Measurements from ENCODE around the gene ELP6.

The ELP6 gene

GRCh38 chr3:47540281-47540680 lies 26.8 kb upstream of the ELP6 start:
- Histone ChIP-seq H3K27me3 (ENCODE audit: insufficient read depth, insufficient read length) (no peaks in the 10 kb centered on the region), H3K4me3 (ENCODE audit: insufficient read length, low read depth) (no peak overlapping the region), H3K4me1 (ENCODE audit: insufficient read depth, insufficient read length) (no peaks in the 10 kb centered on the region), H3K9ac (ENCODE audit: insufficient read length, low read depth) (no peak overlapping the region), H3K9me3 (ENCODE audit: insufficient read depth, low read length) (no peaks in the 10 kb centered on the region), H3K36me3 (ENCODE audit: insufficient read depth, insufficient read length, low read length) (no peaks in the 10 kb centered on the region)
- DNase-seq (ENCODE audit: low read depth, low spot score), result no peak
- TF ChIP-seq ZNF274 (IDR thresholded peaks at IDR 0.05; ENCODE audit: low read depth, low read length) (no peak), YY1 (IDR thresholded peaks at IDR 0.05; ENCODE audit: insufficient read depth, insufficient read length) (no peak), SUZ12 (IDR thresholded peaks at IDR 0.05; ENCODE audit: extremely low read depth, insufficient read depth, insufficient read length) (no peak)

DNA sequence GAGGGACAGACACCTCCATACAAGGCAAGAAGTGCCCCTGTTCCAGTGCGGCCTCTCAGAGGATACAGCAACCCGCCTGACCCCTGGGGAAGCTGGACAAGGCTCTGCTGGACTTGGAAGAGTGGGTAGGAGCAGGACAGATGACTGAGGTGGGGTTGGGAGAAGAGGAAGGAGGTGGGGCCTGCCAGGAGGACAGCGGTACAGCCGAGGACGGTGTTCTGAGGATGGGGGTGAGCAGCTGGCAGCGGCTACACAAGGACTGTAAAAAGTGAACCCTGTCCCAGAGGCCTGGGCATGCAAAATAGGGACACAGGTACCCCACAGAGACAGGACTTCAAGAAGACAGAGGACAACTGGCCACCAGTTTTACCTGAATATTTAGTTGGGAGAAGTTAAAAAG lies 23.5 kb upstream of the ELP6 start:
- H3K27me3 ChIP-seq (ENCODE audit: insufficient read depth, insufficient read length), result no peaks in the 10 kb centered on the region
- DNase-seq (ENCODE audit: low read depth, low spot score), result no peak
- H3K9ac ChIP-seq (ENCODE audit: insufficient read length, low read depth), result no peak overlapping the region
- TF ChIP-seq ZNF274 (IDR thresholded peaks at IDR 0.05; ENCODE audit: low read depth, low read length), result no peak
- no peak for TF ChIP-seq YY1 (IDR thresholded peaks at IDR 0.05; ENCODE audit: insufficient read depth, insufficient read length)
- TF ChIP-seq SUZ12 (IDR thresholded peaks at IDR 0.05; ENCODE audit: extremely low read depth, insufficient read depth, insufficient read length), result no peak
- H3K9me3 ChIP-seq (ENCODE audit: insufficient read depth, low read length), result no peaks in the 10 kb centered on the region
- no peak overlapping the region for H3K4me3 ChIP-seq (ENCODE audit: insufficient read length, low read depth)
- no peaks in the 10 kb centered on the region for H3K36me3 ChIP-seq (ENCODE audit: insufficient read depth, insufficient read length, low read length)
- no peaks in the 10 kb centered on the region for H3K4me1 ChIP-seq (ENCODE audit: insufficient read depth, insufficient read length)

- TF ChIP-seq SUZ12 (IDR thresholded peaks at IDR 0.05; ENCODE audit: extremely low read depth, insufficient read depth, insufficient read length) (no peak), YY1 (IDR thresholded peaks at IDR 0.05; ENCODE audit: insufficient read depth, insufficient read length) (no peak), ZNF274 (IDR thresholded peaks at IDR 0.05; ENCODE audit: low read depth, low read length) (no peak)
- Histone ChIP-seq H3K4me3 (ENCODE audit: insufficient read length, low read depth) (no peak overlapping the region), H3K9me3 (ENCODE audit: insufficient read depth, low read length) (no peaks in the 10 kb centered on the region), H3K36me3 (ENCODE audit: insufficient read depth, insufficient read length, low read length) (no peaks in the 10 kb centered on the region), H3K9ac (ENCODE audit: insufficient read length, low read depth) (no peak overlapping the region), H3K4me1 (ENCODE audit: insufficient read depth, insufficient read length) (no peaks in the 10 kb centered on the region), H3K27me3 (ENCODE audit: insufficient read depth, insufficient read length) (no peaks in the 10 kb centered on the region)
- no peak for DNase-seq (ENCODE audit: low read depth, low spot score)
Measured at GRCh38 chr3:47536221-47536891, 22.8 kb upstream of the ELP6 start.

GRCh38 chr3:47533996-47534454 lies 20.5 kb upstream of the ELP6 start:
- TF ChIP-seq ZNF274 (IDR thresholded peaks at IDR 0.05; ENCODE audit: low read depth, low read length), result no peak
- no peak for TF ChIP-seq SUZ12 (IDR thresholded peaks at IDR 0.05; ENCODE audit: extremely low read depth, insufficient read depth, insufficient read length)
- TF ChIP-seq YY1 (IDR thresholded peaks at IDR 0.05; ENCODE audit: insufficient read depth, insufficient read length), result no peak
- H3K4me1 ChIP-seq (ENCODE audit: insufficient read depth, insufficient read length), result no peaks in the 10 kb centered on the region
- H3K9ac ChIP-seq (ENCODE audit: insufficient read length, low read depth), result no peak overlapping the region
- no peaks in the 10 kb centered on the region for H3K36me3 ChIP-seq (ENCODE audit: insufficient read depth, insufficient read length, low read length)
- no peaks in the 10 kb centered on the region for H3K9me3 ChIP-seq (ENCODE audit: insufficient read depth, low read length)
- no peaks in the 10 kb centered on the region for H3K27me3 ChIP-seq (ENCODE audit: insufficient read depth, insufficient read length)
- no peak overlapping the region for H3K4me3 ChIP-seq (ENCODE audit: insufficient read length, low read depth)
- DNase-seq (ENCODE audit: low read depth, low spot score), result no peak

- Histone ChIP-seq H3K9ac (ENCODE audit: insufficient read length, low read depth) (no peak overlapping the region), H3K4me3 (ENCODE audit: insufficient read length, low read depth) (no peak overlapping the region), H3K9me3 (ENCODE audit: insufficient read depth, low read length) (no peaks in the 10 kb centered on the region), H3K4me1 (ENCODE audit: insufficient read depth, insufficient read length) (no peaks in the 10 kb centered on the region), H3K27me3 (ENCODE audit: insufficient read depth, insufficient read length) (no peaks in the 10 kb centered on the region), H3K36me3 (ENCODE audit: insufficient read depth, insufficient read length, low read length) (no peaks in the 10 kb centered on the region)
- TF ChIP-seq SUZ12 (IDR thresholded peaks at IDR 0.05; ENCODE audit: extremely low read depth, insufficient read depth, insufficient read length) (no peak), ZNF274 (IDR thresholded peaks at IDR 0.05; ENCODE audit: low read depth, low read length) (no peak), YY1 (IDR thresholded peaks at IDR 0.05; ENCODE audit: insufficient read depth, insufficient read length) (no peak)
- no peak for DNase-seq (ENCODE audit: low read depth, low spot score)
Measured at GRCh38 chr3:47533481-47533880, 20.0 kb upstream of the ELP6 start.

DNA sequence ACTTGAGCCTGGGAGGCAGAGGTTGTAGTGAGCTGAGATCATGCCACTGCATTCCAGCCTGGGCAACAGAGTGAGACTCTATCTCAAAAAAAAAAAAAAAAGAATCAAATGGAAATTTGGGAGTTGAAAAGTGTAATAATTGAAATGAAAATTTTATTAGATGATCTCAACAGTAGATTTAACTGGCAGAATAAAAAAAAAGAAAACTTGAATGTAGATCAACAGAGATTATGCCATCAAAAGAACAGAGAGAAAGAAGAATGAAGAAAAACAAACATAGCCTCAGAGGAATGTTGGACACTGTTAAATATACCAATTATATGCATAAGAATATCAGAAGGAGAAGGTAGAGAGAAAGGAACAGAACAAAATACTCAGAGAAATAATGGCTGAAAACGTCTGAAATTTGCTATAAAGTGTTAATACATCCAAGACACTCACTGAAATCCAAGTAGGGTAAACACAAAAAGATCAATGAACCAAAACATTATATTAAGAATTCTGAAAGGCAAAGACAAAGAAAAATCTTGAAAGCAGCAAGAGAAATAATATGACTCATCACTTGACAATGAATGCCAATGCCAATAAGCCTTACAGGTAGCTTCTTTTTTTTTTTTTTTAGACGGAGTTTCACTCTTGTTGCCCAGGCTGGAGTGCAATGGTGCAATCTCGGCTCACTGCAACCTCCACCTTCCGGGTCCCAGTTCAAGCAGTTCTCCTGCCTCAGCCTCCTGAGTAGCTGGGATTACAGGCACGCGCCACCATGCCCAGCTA lies 14.6 kb upstream of the ELP6 start:
- H3K9me3 ChIP-seq (ENCODE audit: insufficient read depth, low read length), result no peaks in the 10 kb centered on the region
- TF ChIP-seq YY1 (IDR thresholded peaks at IDR 0.05; ENCODE audit: insufficient read depth, insufficient read length) (no peak), ZNF274 (IDR thresholded peaks at IDR 0.05; ENCODE audit: low read depth, low read length) (no peak), SUZ12 (IDR thresholded peaks at IDR 0.05; ENCODE audit: extremely low read depth, insufficient read depth, insufficient read length) (no peak)
- H3K27me3 ChIP-seq (ENCODE audit: insufficient read depth, insufficient read length), result peaks cover 1% of the 10 kb centered on the region
- no peaks in the 10 kb centered on the region for H3K36me3 ChIP-seq (ENCODE audit: insufficient read depth, insufficient read length, low read length)
- no peak overlapping the region for H3K9ac ChIP-seq (ENCODE audit: insufficient read length, low read depth)
- DNase-seq (ENCODE audit: low read depth, low spot score), result no peak
- H3K4me3 ChIP-seq (ENCODE audit: insufficient read length, low read depth), result no peak overlapping the region
- H3K4me1 ChIP-seq (ENCODE audit: insufficient read depth, insufficient read length), result no peaks in the 10 kb centered on the region

DNA sequence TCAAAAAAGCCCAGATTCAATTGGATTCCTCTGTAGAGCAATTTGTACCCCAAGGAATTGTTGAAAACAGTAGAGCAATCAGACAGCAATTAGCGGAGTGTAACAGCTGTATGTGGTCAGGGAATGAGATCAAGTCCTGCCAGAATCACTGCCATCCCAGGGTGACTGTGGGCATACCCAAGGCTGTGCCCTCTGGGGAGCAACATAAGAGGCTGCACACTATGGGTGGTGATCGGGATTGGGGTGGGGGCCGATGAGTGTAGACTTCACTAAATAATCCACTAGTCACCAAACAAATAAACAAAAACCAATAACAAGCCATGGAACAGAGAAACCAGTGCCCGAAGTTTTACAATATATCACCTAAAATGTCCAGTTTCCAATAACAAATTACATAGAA lies 12.1 kb upstream of the ELP6 start:
- TF ChIP-seq YY1 (IDR thresholded peaks at IDR 0.05; ENCODE audit: insufficient read depth, insufficient read length), result no peak
- no peak for TF ChIP-seq ZNF274 (IDR thresholded peaks at IDR 0.05; ENCODE audit: low read depth, low read length)
- no peak for TF ChIP-seq SUZ12 (IDR thresholded peaks at IDR 0.05; ENCODE audit: extremely low read depth, insufficient read depth, insufficient read length)
- Histone ChIP-seq H3K27me3 (ENCODE audit: insufficient read depth, insufficient read length) (peaks cover 10% of the 10 kb centered on the region), H3K9ac (ENCODE audit: insufficient read length, low read depth) (no peak overlapping the region), H3K9me3 (ENCODE audit: insufficient read depth, low read length) (no peaks in the 10 kb centered on the region), H3K4me3 (ENCODE audit: insufficient read length, low read depth) (no peak overlapping the region), H3K4me1 (ENCODE audit: insufficient read depth, insufficient read length) (peaks cover 7% of the 10 kb centered on the region), H3K36me3 (ENCODE audit: insufficient read depth, insufficient read length, low read length) (no peaks in the 10 kb centered on the region)
- no peak for DNase-seq (ENCODE audit: low read depth, low spot score)

All from NT2/D1 (cell line).